ENCODE results near the gene MPDU1.
"Not testable (repeated sequence)": the region's sequence is repeated elsewhere in the genome, so short reads cannot be mapped to it uniquely, and the experiment has no call there.

The MPDU1 gene

DNA sequence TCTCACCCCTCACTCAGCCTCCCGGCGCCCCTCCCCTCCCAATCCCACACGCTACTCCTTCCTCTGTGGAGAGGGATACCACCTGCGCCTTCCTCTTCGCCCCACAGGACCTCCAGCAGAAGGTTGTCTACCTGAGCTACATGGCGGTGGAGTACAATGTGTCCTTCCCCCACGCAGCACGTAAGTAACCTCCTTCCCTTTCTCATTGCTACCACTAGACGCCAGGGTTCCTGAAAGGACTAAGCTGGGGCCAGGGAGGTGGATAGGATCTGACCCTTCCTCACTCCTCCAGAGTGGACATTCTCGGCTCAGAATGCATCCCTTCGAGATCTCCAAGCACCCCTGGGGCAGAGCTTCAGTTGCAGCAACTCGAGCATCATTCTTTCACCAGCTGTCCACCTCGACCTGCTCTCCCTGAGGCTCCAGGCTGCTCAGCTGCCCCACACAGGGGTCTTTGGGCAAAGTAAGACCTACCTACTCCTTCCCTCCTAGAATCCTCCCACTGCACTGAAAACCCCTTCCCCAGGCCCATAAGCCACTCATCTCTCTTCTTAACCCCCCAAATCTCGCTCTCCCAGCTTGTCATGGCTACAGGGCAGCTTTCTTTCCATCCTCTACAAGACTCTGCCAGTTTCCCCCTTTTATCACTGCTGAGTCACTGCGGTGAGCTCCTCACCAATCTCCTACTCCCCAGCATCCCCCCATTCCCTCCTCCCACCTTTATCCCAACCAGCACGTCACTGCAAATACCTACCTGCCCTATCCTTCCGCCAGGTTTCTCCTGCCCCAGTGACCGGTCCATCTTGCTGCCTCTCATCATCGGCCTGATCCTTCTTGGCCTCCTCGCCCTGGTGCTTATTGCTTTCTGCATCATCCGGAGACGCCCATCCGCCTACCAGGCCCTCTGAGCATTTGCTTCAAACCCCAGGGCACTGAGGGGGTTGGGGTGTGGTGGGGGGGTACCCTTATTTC is 2.8 kb upstream of the MPDU1 start:
- no peak for DNase-seq (ENCODE audit: low spot score)

DNA sequence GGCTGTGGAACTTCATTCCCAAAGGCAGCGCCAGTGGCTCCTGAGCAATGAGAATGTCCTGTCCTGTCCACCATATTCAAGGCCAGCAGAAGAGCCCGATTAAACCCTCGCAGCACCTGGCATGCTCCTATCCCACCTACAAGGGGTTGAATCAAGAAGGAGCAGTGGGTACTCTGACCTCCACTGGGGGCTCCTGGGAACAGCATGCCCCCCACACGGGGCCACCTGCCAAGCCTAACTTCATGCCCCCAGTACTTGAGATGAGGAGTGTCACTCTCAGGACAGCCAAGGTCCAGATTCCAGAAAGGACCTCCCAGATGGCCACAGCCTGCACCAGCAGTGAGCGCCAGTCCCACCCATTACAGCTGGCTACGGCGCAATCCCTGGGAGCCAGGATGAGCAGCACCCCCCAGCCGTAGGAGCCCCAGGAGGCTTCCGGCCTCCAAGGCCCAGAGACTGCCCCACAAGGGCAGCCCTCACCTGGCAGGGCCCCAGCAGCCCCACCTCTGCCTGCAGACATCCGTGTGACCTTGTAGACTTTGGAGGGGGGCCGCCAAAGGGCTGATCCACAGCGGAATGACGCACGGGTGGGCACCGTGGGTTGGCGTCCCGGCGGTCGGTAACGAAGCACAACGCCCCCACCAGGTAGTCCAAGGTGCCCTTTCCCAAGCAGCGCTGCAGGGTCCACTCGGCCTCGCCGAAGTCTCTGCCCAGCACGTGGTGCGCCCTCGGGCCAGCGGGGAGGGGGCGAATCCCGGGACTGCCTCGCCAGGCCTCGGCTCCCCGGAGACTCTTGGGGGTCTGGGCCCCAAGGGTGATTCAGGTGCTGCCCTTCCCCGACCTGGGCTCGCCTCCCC is 1.0 kb upstream of the MPDU1 start:
- DNase-seq (ENCODE audit: low spot score) = no peak

DNA sequence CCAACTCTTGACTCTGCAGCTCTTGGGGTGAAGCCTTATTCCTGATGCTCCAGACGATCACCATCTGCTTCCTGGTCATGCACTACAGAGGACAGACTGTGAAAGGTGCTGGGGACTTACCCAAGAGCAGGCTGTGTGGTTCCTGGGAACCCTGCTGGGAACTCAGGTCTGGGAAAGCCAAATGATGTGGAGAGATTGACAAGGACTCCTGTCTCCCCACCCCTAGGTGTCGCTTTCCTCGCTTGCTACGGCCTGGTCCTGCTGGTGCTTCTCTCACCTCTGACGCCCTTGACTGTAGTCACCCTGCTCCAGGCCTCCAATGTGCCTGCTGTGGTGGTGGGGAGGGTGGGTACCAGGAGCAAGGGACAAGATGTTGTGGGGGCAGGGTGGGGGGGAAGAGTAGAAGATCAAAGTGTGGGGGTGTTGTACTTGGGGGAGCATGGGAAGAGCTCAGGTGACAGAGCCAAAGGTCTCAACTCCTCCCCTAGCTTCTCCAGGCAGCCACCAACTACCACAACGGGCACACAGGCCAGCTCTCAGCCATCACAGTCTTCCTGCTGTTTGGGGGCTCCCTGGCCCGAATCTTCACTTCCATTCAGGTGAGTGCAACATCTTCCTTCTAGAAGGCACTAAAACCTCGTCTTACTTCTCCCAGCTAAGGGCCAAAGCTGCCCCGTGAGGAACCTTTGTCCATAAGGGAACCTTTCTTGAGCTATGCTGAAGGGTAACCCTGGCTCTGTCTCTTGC is 3.2 kb downstream of the MPDU1 start:
- DNase-seq (ENCODE audit: low spot score) = no peak

- peak; percentile 94 for DNase-seq (ENCODE audit: low spot score)
Measured at GRCh38 chr17:7587420-7588151, 3.9 kb downstream of the MPDU1 start.

GRCh38 chr17:7588553-7589203 is 5.0 kb downstream of the MPDU1 start:
- no peak for DNase-seq (ENCODE audit: low spot score)

DNA sequence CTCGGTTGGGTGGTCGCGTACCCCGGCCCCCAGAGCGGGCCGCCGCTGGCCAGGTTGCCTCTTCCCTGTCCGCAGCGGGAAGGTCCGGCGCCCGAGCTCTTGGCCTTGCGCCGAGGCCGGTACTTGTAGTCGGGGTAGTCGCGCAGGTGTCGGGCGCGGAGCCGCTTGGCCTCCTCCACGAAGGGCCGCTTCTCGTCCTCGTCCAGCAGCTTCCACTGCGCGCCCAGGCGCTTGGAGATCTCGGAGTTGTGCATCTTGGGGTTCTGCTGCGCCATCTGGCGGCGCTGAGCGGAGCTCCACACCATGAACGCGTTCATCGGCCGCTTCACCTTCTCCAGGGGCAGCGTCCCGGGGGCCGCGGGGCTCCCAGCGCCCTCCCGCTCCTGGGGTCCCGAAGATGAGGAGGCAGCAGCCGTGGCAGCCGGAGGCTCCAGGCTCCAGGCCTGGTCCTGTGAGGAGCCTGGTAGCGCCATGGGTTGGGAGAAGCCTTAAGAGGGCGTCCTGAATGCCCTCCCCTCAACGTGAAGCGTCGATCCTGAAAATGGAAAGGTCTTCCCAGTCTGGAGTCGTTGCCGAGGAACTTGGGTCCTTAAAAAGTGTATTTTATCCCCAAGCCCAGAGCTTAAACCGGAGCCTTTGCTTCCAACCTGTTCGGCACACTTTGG is 5.7 kb downstream of the MPDU1 start:
- DNase-seq (ENCODE audit: low spot score) = peak; percentile 91

DNA sequence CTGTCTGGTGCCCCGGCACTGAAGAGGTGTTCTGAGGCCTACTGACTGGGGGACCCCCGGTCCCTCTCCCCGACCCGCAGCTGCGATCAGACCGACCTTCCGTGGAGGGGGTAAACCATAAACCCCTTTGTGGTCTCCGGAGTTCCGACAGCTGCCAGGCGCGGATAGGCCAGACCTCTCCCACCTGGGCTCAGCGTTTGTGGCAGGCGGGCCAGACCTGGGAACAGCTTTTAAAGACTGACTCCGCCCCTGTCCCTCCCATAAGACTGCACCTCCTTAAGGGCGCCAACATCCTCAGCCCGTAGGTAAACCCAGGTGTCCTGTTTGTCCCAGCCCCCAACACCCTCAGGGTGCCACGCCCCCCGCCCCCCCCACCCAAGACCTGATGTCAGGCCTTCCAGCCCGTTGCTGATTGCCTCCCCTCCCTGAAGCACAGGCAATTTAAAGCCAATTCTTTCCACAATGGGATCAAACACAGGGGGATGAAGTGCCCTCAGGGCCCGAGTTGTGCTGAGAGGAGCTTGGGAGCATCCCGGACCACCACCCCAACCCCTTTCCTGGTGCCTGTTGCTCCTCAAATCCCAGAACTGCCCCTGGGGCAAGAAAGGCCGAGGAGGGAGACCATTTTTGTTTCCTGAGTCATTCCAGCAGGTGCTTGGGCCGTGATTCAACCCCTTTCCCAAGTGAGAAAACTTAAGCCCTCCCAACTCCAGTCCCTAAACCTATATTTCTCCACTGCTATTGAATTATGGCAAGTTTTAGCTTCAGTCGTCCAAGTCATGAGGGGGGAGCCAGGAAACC is 6.4 kb downstream of the MPDU1 start, which contains the start of gene SOX15:
Gene SOX15 (minus strand): TSS at position 204 of the 801 bp plus-strand sequence. CDS start 418 bp downstream, outside the sequence.
- peak; percentile 57 for DNase-seq (ENCODE audit: low spot score)

- peak; percentile 81 for DNase-seq (ENCODE audit: low spot score)
Measured at GRCh38 chr17:7590743-7591142, 7.1 kb downstream of the MPDU1 start.

DNA sequence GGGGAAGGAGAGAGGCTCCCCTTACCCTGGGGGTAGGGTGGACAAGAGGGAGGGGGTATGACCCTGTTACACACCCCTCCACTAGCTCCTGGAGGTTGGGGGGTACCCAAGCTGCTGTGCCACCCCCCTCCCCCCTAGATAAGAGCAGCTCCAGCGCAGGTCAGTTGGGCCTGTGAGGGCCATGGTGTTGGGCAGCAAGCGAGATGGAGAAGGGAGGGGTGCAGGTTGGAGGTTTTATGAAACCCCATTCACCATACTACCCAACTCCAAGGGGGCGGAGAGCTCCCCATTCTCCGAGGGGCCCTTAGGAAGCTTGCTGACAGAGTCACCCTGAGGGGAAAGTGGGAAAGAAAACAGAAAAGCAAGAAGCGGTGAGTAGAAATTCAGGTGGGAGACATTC is 7.9 kb downstream of the MPDU1 start:
- DNase-seq (ENCODE audit: low spot score) = no peak

DNA sequence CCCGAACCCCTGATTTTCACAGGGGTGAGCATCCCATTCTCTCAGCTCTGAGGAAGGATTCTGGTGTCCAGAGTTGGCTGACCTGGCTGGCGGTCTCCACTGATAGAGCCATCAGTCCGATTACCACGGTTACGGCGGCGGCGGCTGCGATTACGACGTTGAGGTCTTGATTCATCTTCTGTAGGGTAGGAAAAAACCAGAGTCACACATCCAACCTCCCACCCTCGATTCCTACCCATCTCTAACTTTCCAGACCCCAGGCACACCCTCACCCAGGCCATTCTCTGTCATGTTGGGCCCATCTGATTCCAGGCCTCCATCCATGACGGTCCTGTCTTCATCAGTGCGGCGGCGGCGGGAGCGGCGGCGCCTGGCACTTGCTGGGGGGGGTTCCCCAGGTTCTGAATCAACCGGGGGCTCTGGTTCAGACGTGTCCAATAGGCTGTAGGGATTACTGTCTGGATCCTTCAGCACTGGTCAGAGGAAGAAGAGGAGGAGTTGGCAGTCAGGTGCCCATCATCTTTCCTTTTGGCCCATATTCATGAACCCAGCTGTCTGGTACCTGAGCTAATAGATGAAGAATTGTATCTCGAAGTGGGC is 8.9 kb downstream of the MPDU1 start:
- no peak for DNase-seq (ENCODE audit: low spot score)

- no peak for DNase-seq (ENCODE audit: low spot score)
Measured at GRCh38 chr17:7593296-7593695, 9.6 kb downstream of the MPDU1 start.

- DNase-seq (ENCODE audit: low spot score) = not testable (repeated sequence)
Measured at GRCh38 chr17:7597561-7597960, 13.9 kb downstream of the MPDU1 start.

GRCh38 chr17:7606280-7606679 is 22.6 kb downstream of the MPDU1 start:
- no peak for DNase-seq (ENCODE audit: low spot score)

- no peak for DNase-seq (ENCODE audit: low spot score)
Measured at GRCh38 chr17:7610641-7611040, 27.0 kb downstream of the MPDU1 start.

DNA sequence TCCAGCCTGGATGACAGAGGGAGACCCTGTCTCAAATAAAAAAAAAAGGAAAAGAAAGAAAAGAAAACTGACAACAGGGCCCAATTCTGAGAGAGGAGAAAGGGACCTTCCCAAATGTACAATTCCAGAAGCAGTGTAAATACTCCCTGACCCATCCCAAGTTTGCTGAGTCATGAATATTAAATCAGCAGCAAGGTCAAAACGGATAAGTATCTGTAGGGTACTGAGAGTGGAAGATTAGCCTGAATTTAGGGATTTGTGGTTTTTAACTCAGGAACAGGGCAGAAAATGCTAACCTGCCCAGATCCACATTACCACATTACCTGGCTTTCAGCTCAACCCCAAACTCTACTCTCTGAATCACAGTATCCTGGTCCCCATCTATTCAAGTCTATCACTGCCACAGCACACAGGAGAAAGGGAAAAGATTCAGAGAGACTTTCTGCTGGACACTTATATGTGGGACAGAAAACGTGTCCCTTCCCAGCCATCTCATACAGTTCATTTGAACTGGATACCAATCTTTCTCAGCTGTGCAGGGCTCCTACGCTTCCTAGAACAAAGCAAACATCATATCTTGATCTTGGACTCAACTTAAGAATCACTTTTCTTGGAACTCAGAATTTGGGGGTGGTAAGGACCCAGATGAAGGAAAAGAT is 28.1 kb downstream of the MPDU1 start:
- DNase-seq (ENCODE audit: low spot score) = no peak

- DNase-seq (ENCODE audit: low spot score) = no peak
Measured at GRCh38 chr17:7612294-7612640, 28.6 kb downstream of the MPDU1 start.

GRCh38 chr17:7613769-7614424 is 30.2 kb downstream of the MPDU1 start:
- DNase-seq (ENCODE audit: low spot score) = no peak
